Natural killer cell (primary cell): Measurements from ENCODE around the gene UST. TPM values are rescaled to one million over a fixed set of nuclear protein-coding genes. Genes with fewer than 3 reads are reported as not detected.

Experiments used
- ATAC-seq, 3 donors: fragments of 150-1000 bp in 2 of 3; fragments of 200-7000 bp in 1 of 3; cut with Tn5 transposase; 1 replicate in 1 of 3; 2 replicates in 2 of 3; pipeline ENCODE4 v1.10.0; 2021; ENCODE audit warnings: mild to moderate bottlenecking in 2 of 3, moderate library complexity in 2 of 3
- DNase-seq, 2 donors: peaks; one replicate each; pipeline versions ENCODE4 v3.0.0 to v3.0.0-alpha.2; 2013 to 2021; ENCODE audit warnings: mixed read lengths in 1 of 2
- H3K27ac ChIP-seq: one replicate; pipeline ENCODE4 v1.5.1; 2013; ENCODE audit warnings: mild to moderate bottlenecking, low read length
- H3K27me3 ChIP-seq: one replicate; pipeline ENCODE4 v1.6.1; 2013; ENCODE audit warnings: low read length; ENCODE audit not compliant: control insufficient read depth, insufficient read depth
- H3K36me3 ChIP-seq: one replicate; pipeline ENCODE4 v1.6.1; 2013; ENCODE audit warnings: low read length; ENCODE audit not compliant: control insufficient read depth, insufficient read depth
- H3K4me1 ChIP-seq: one replicate; pipeline ENCODE4 v1.6.1; 2013; ENCODE audit warnings: low read length; ENCODE audit not compliant: control insufficient read depth, insufficient read depth
- H3K4me3 ChIP-seq: one replicate; pipeline ENCODE4 v1.5.1; 2013; ENCODE audit warnings: low read length
- H3K9me3 ChIP-seq: one replicate; pipeline ENCODE4 v1.6.1; 2013; ENCODE audit warnings: low read length; ENCODE audit not compliant: control insufficient read depth, insufficient read depth
- H3K27ac Mint-ChIP-seq, 2 donors: one replicate each; pipeline ENCODE4 v1.8.0; 2022; ENCODE audit warnings: mild to moderate bottlenecking in 2 of 2, mixed read lengths in 2 of 2, moderate library complexity in 1 of 2
- H3K27me3 Mint-ChIP-seq, 2 donors: one replicate each; pipeline ENCODE4 v1.8.0; 2022; ENCODE audit warnings: low read depth in 2 of 2, mixed read lengths in 2 of 2
- H3K36me3 Mint-ChIP-seq: one replicate; pipeline ENCODE4 v1.8.0; 2022; ENCODE audit warnings: mixed read lengths
- H3K4me1 Mint-ChIP-seq, 2 donors: one replicate each; pipeline ENCODE4 v1.8.0; 2022; ENCODE audit warnings: mixed read lengths in 2 of 2
- H3K4me3 Mint-ChIP-seq: one replicate; pipeline ENCODE4 v1.8.0; 2022; ENCODE audit warnings: mild to moderate bottlenecking, moderate library complexity, mixed read lengths
- H3K9me3 Mint-ChIP-seq, 2 donors: one replicate each; pipeline ENCODE4 v1.8.0; 2022; ENCODE audit warnings: mixed read lengths in 2 of 2
- CTCF ChIP-seq: fragments of 200-600 bp; IDR thresholded peaks from one replicate; pipeline ENCODE4 v1.8.0; 2022; ENCODE audit warnings: antibody characterized with exemption
- WGBS: methylation state at CpG from one replicate; pipeline ENCODE4 v1.1.7; 2013; ENCODE audit warnings: missing lambda C conversion rate; ENCODE audit not compliant: insufficient coverage; 5-methylcytosine and 5-hydroxymethylcytosine counted together
- intact Hi-C: fragments of 100-400 bp; cut with micrococcal nuclease; formaldehyde crosslinking; loops from one replicate; pipeline ENCODE4 v1.14.2; 2022
- total RNA-seq, 4 donors: library from RNA; stranded (reverse); fragments of 120-200 nt in 1 of 4; gene quantifications; one replicate each; pipeline versions ENCODE4 v1.2.3 to v1.2.4, GENCODE V29; 2013 to 2022

Gene UST
- total RNA-seq, 3 donors from 2014 or later (not counting 1 experiment from before 2014, with no cell fraction given), result 6.3 to 11.9 (median 10.6) TPM

GRCh38 chr6:148945301-148946021 lies 198.6 kb downstream of the UST start:
- H3K36me3 ChIP-seq, result no peaks in the 10 kb centered on the region
- ATAC-seq, result no peak

DNA sequence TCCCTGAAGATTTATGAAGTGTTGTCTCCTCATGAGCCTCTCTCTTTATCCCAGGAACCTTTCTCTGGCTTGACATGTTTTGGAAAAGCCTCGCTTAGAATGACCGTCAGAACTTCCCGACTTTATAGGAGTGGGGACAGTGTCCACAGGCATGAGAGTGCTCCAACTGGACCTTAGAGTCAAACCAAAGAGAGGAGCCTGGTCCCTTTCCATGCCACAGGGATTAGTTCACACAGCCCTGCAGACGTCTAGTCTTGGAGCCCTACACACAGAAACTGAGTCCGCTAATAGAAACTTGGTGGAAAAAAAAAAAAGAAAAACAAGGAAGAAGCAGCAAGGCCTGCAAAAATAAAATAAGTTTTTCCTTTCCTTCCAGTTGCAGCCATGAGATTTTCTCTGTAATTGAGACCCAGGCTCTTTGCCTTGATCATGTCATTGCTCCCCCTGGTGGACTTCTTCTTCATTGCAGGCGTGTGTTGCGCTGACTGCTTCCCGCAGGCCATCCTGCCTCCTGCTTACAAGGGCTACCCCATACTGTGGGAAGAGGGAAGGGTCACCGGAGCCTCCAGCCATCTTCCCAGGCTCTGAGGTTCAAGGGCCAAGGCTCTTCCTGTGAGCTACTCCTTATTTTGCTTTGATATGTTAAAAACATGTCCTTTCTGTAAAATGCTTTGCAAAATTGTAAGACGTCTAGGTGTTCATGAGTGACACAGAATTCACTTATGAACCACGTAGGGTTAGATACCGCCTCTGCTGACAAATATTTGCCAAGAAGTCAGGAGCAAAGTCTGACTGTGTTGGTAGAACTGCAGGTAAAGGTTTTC lies 201.0 kb downstream of the UST start:
- Mint-ChIP-seq H3K4me1 (peaks cover 0 to 6% of the 10 kb centered on the region in 2 donors), H3K4me3 (no peak overlapping the region), H3K36me3 (no peaks in the 10 kb centered on the region), H3K27me3 (peaks cover 0 to 4% of the 10 kb centered on the region in 2 donors), H3K9me3 (no peaks in the 10 kb centered on the region), H3K27ac (no peak overlapping the region)
- peak; percentile 74 to 90 for DNase-seq
- Histone ChIP-seq H3K9me3 (no peaks in the 10 kb centered on the region), H3K27ac (no peak overlapping the region), H3K27me3 (no peaks in the 10 kb centered on the region), H3K4me3 (no peak overlapping the region), H3K4me1 (no peaks in the 10 kb centered on the region), H3K36me3 (no peaks in the 10 kb centered on the region)
- 45% methylated on average over 12 of the region's 12 CpGs for WGBS
- peak; percentile 88 for TF ChIP-seq CTCF
- intact Hi-C loops, result loop anchor here (1.0 kb wide), 3 partner anchors 202 to 389 kb away; no protein-coding TSS in a partner anchor
- peak; percentile 86 to 99 (median 98) for ATAC-seq

More at GRCh38 chr6:148945301-148946021, 198.6 kb downstream of the UST start:
- no peaks in the 10 kb centered on the region for H3K4me1 ChIP-seq
- intact Hi-C loops, result no loop called here
- H3K4me3 Mint-ChIP-seq, result no peak overlapping the region
- H3K27ac Mint-ChIP-seq, result no peak overlapping the region
- no peaks in the 10 kb centered on the region for H3K9me3 ChIP-seq
- H3K36me3 Mint-ChIP-seq, result no peaks in the 10 kb centered on the region
- 84% methylated on average over 7 of the region's 8 CpGs for WGBS
- peaks cover 0 to 3% of the 10 kb centered on the region in 2 donors for H3K4me1 Mint-ChIP-seq
- no peaks in the 10 kb centered on the region for H3K27me3 ChIP-seq
- no peak overlapping the region for H3K27ac ChIP-seq
- no peak overlapping the region for H3K4me3 ChIP-seq
- H3K27me3 Mint-ChIP-seq, result peaks cover 0 to 1% of the 10 kb centered on the region in 2 donors
- H3K9me3 Mint-ChIP-seq, result no peaks in the 10 kb centered on the region
- DNase-seq, result no peak
- no peak for TF ChIP-seq CTCF

- DNase-seq, result no peak
- H3K27me3 ChIP-seq, result no peaks in the 10 kb centered on the region
- Mint-ChIP-seq H3K36me3 (no peaks in the 10 kb centered on the region), H3K9me3 (no peaks in the 10 kb centered on the region), H3K27ac (no peak overlapping the region), H3K27me3 (peaks cover 0 to 4% of the 10 kb centered on the region in 2 donors), H3K4me3 (no peak overlapping the region), H3K4me1 (peaks cover 0 to 6% of the 10 kb centered on the region in 2 donors)
- H3K9me3 ChIP-seq, result no peaks in the 10 kb centered on the region
- H3K4me1 ChIP-seq, result no peaks in the 10 kb centered on the region
- no peak for ATAC-seq
- no peak for TF ChIP-seq CTCF
- WGBS, result 95% methylated on average over 6 of the region's 6 CpGs
- no peak overlapping the region for H3K4me3 ChIP-seq
- H3K27ac ChIP-seq, result no peak overlapping the region
- peaks cover 2% of the 10 kb centered on the region for H3K36me3 ChIP-seq
- intact Hi-C loops, result no loop called here
These were observed 204.8 kb downstream of the UST start for GRCh38 chr6:148951662-148952061.
